Prostate gland (tissue), 2 donors: ENCODE results near the gene TRPM3.
A peak's percentile ranks its signal among the peaks of the same experiment; 100 is the strongest.

Source experiments
- POLR2A ChIP-seq: fragments of 450-650 bp; IDR thresholded peaks from one replicate; pipeline ENCODE4 v1.6.1; 2016; ENCODE audit warnings: antibody characterized with exemption, mild to moderate bottlenecking
- POLR2AphosphoS5 ChIP-seq: sonication (generic); formaldehyde crosslinking; IDR thresholded peaks from one replicate; pipeline ENCODE4 v1.6.1; 2017; ENCODE audit warnings: antibody characterized with exemption
- TF ChIP-seq, protein P1 (sequence below), 4 experiments: fragments of 200-600 bp in 2 of 4; fragments of 450-650 bp in 2 of 4; sonication (generic) in 2 of 4; IDR thresholded peaks; 1 replicate in 3 of 4; 2 replicates in 1 of 4; pipeline ENCODE4 v1.5.1; 2016 to 2019; ENCODE audit warnings: antibody characterized with exemption in 4 of 4, mild to moderate bottlenecking in 2 of 4, moderate library complexity in 2 of 4

DNA sequence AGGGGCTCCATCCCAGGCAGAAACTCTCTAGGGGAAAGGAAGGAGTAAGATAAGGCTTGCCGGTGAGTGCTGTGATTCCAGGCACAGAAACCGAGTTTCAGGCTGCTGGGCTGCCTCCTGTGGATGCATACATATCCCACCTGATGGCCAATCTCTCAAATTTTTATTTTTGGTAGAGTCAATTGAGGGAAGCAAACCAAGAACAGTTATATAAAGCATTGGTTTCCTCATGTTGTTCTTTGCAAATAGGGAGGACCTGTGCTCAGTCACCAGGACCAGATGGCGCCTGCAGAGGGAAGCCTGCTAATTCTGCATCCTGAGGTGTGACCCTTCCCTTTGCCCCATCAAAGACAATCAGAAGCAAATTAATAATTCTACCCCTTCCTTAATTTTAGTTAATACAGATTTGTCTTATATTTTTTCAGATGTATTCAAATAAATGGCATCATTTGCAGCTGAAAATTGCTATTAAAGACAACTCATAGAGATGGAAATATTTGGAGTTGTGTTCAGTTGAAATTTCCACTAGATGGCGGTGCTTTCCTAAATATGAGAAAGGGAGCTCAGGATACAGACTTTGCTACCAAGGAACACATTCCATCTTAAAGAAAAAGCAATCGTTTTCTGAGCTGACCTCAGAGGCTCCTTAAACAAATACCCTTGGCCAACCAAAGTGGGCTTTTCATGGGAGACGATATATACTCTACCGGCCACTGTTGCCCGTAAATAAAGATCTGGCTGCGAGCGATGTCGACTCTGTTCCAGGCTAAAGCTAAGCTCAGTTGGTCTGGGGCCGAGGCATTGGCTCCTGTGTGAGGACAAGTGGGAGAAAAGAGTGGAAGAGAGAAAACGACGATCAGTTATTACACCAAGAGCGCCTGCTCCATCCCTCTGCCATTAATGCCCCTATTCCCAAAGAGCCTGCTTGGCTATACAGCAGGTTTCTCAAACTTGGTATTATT, 481.3 kb downstream of the TRPM3 start:
- TF ChIP-seq, protein P1, sequence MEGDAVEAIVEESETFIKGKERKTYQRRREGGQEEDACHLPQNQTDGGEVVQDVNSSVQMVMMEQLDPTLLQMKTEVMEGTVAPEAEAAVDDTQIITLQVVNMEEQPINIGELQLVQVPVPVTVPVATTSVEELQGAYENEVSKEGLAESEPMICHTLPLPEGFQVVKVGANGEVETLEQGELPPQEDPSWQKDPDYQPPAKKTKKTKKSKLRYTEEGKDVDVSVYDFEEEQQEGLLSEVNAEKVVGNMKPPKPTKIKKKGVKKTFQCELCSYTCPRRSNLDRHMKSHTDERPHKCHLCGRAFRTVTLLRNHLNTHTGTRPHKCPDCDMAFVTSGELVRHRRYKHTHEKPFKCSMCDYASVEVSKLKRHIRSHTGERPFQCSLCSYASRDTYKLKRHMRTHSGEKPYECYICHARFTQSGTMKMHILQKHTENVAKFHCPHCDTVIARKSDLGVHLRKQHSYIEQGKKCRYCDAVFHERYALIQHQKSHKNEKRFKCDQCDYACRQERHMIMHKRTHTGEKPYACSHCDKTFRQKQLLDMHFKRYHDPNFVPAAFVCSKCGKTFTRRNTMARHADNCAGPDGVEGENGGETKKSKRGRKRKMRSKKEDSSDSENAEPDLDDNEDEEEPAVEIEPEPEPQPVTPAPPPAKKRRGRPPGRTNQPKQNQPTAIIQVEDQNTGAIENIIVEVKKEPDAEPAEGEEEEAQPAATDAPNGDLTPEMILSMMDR (IDR thresholded peaks at IDR 0.05): peak; percentile 21 to 80 (median 68)
- no peak for TF ChIP-seq POLR2A
- TF ChIP-seq POLR2AphosphoS5: no peak
